ENCODE measurements around the gene SNRNP35. TPM values are rescaled to one million over a fixed set of nuclear protein-coding genes. Genes with fewer than 3 reads are reported as not detected.
"Not testable (repeated sequence)": the region's sequence is repeated elsewhere in the genome, so short reads cannot be mapped to it uniquely, and the experiment has no call there.

SNRNP35 gene
- total RNA-seq, 1 donor from 2014 or later = 10.3 TPM

DNA sequence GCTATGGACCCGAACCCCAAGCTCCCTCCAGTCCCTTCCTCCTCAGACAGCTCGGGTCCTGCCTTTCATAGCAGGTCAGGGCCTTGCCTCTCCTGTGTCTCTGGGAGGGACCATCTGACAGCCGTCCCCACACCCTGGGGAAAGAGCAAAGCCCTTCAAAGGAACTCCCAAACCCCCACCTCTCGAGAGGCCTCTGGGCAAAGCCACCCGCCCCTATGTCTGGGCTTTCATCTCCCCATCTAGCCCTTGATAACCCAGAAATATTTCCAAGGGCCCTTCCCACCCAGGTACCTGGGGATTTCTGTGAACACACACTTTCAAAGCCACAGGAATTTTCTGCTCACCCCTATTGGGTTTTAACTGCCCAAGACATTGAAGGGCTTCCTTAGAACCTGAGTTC lies 32.1 kb downstream of the SNRNP35 start:
- no peaks in the 10 kb centered on the region for H3K36me3 ChIP-seq (ENCODE audit: control insufficient read depth, insufficient read depth, low read length)
- no peaks in the 10 kb centered on the region for H3K27me3 ChIP-seq (ENCODE audit: control insufficient read depth, insufficient read depth, low read length)
- DNase-seq (ENCODE audit: low read depth) (no peak), FAIRE-seq (no peak)
- no peak overlapping the region for H3K4me3 ChIP-seq (ENCODE audit: low read depth, low read length)
- no peak for TF ChIP-seq CTCF (IDR thresholded peaks at IDR 0.05; ENCODE audit: insufficient read depth, low read length, severe bottlenecking)

- H3K27me3 ChIP-seq (ENCODE audit: control insufficient read depth, insufficient read depth, low read length) = no peaks in the 10 kb centered on the region
- TF ChIP-seq CTCF (IDR thresholded peaks at IDR 0.05; ENCODE audit: insufficient read depth, low read length, severe bottlenecking) = no peak
- H3K36me3 ChIP-seq (ENCODE audit: control insufficient read depth, insufficient read depth, low read length) = no peaks in the 10 kb centered on the region
- FAIRE-seq (no peak), DNase-seq (ENCODE audit: low read depth) (no peak)
- no peak overlapping the region for H3K4me3 ChIP-seq (ENCODE audit: low read depth, low read length)
Observed at GRCh38 chr12:123491056-123491455, 33.1 kb downstream of the SNRNP35 start.

GRCh38 chr12:123491481-123491880 lies 33.5 kb downstream of the SNRNP35 start:
- FAIRE-seq (peak; percentile 43), DNase-seq (ENCODE audit: low read depth) (no peak)
- no peak for TF ChIP-seq CTCF (IDR thresholded peaks at IDR 0.05; ENCODE audit: insufficient read depth, low read length, severe bottlenecking)
- Histone ChIP-seq H3K27me3 (ENCODE audit: control insufficient read depth, insufficient read depth, low read length) (no peaks in the 10 kb centered on the region), H3K36me3 (ENCODE audit: control insufficient read depth, insufficient read depth, low read length) (no peaks in the 10 kb centered on the region), H3K4me3 (ENCODE audit: low read depth, low read length) (no peak overlapping the region)

DNA sequence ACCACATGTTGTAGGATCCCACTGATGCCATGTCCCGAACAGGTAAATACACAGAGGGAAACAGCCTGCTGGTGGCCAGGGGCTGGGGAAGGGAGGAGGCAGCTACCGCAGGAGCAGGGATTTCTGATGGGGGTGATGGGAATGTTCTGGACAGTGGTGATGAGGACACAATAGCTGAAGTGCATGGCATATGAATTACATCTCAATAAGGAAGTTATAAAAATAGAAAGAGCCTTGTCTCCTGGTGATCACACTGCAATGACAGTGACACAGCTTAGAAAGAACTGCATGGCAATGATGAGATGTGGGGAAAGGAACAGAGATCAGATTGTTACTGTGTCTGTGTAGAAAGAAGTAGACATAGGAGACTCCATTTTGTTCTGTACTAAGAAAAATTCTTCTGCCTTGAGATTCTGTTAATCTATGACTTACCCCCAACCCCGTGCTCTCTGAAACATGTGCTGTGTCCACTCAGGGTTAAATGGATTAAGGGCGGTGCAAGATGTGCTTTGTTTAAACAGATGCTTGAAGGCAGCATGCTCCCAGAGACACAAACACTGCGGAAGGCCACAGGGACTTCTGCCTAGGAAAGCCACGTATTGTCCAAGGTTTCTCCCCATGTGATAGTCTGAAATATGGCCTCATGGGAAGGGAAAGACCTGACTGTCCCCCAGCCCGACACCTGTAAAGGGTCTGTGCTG lies 34.5 kb downstream of the SNRNP35 start:
- not testable (repeated sequence) for FAIRE-seq; H3K27me3 ChIP-seq (ENCODE audit: control insufficient read depth, insufficient read depth, low read length); H3K36me3 ChIP-seq (ENCODE audit: control insufficient read depth, insufficient read depth, low read length); H3K4me3 ChIP-seq (ENCODE audit: low read depth, low read length); DNase-seq (ENCODE audit: low read depth)

DNA sequence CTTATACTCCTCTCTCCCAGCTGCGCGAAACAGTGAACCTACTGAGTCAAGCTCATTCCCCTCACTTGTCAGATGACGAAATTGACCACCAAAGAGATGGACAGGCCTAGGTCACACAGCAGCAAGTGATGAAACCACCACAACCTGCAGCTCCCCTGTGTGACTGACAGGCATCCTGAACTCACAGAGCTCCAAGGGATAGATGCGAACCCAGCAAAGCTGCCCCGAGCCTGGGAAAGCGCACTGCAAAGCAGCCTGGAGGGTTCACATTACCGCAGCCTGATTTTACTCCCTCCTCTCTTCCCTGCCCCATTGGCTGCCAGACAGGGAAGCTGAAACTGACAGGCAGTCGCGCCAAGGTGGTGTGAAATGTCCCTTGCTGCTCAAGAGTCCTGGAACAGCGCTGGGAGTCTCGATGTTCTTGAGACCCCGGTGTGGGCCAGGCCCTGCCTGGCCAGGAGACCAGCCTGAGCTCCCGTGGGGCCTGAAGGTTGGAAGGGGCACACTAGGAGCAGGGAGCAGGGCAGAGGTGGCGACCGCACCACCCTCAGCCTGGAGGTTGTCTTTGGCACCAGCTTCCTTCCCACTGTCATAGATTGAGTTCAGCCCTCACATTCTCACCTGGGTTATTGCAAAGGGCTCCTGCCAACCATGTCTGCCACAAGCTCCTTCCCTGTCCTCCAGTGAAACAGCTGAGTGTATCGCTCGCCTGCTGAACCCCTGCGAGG lies 36.3 kb downstream of the SNRNP35 start:
- FAIRE-seq = no peak
- DNase-seq (ENCODE audit: low read depth) = no peak
- Histone ChIP-seq H3K27me3 (ENCODE audit: control insufficient read depth, insufficient read depth, low read length) (no peaks in the 10 kb centered on the region), H3K36me3 (ENCODE audit: control insufficient read depth, insufficient read depth, low read length) (peaks cover 10% of the 10 kb centered on the region), H3K4me3 (ENCODE audit: low read depth, low read length) (no peak overlapping the region)
- TF ChIP-seq CTCF (IDR thresholded peaks at IDR 0.05; ENCODE audit: insufficient read depth, low read length, severe bottlenecking) = no peak

DNA sequence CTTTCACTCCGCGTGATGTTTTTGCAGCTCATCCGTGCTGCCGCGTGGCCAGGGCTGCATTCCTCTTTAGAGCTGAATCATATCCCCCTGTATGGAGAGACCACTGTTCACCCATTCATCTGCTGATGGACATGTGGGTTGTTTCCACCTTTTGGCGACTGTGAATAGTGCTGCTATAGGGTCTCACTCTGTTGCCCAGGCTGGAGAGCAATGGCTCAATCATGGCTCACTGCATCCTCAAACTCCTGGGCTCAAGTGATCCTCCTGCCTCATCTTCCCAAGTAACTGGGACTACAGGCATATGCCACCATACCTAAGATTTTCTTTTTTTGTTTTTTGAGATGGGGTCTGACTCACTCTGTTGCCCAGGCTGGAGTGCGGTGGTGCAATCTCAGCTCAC lies 39.1 kb downstream of the SNRNP35 start:
- no peak for DNase-seq (ENCODE audit: low read depth)
- no peak overlapping the region for H3K4me3 ChIP-seq (ENCODE audit: low read depth, low read length)
- H3K36me3 ChIP-seq (ENCODE audit: control insufficient read depth, insufficient read depth, low read length) = peaks cover 12% of the 10 kb centered on the region
- H3K27me3 ChIP-seq (ENCODE audit: control insufficient read depth, insufficient read depth, low read length) = no peaks in the 10 kb centered on the region
- no peak for FAIRE-seq
- TF ChIP-seq CTCF (IDR thresholded peaks at IDR 0.05; ENCODE audit: insufficient read depth, low read length, severe bottlenecking) = no peak
